ENCODE measurements around the gene BEAN1.

GRCh38 chr16:66446737-66447136 is 19.6 kb downstream of the BEAN1 start:
- TF ChIP-seq EP300 (conservative IDR thresholded peaks at IDR 0.05; ENCODE audit: poor library complexity, severe bottlenecking) (no peak), CTCF (IDR thresholded peaks at IDR 0.05; ENCODE audit: poor library complexity, severe bottlenecking) (no peak), POLR2AphosphoS5 (IDR thresholded peaks at IDR 0.05) (no peak), EZH2 (IDR thresholded peaks at IDR 0.05; ENCODE audit: borderline replicate concordance, insufficient read depth, low read length, poor library complexity, severe bottlenecking) (no peak)
